K562 (cell line): Measurements from ENCODE around the gene ALDH5A1. TPM values are rescaled to one million over a fixed set of nuclear protein-coding genes. Genes with fewer than 3 reads are reported as not detected.
A peak's percentile ranks its signal among the peaks of the same experiment; 100 is the strongest.

Experiments used
- BDP1 ChIP-seq: IDR thresholded peaks from 3 replicates; pipeline ENCODE4 v1.6.1; 2011; ENCODE audit not compliant: insufficient read length, insufficient read depth
- CEBPB ChIP-seq: fragments of 450-650 bp; IDR thresholded peaks from 2 replicates; pipeline ENCODE4 v1.6.1; 2016; ENCODE audit warnings: missing genetic modification characterization, missing compliant biosample characterization
- CHD2 ChIP-seq: IDR thresholded peaks from 2 replicates; pipeline ENCODE4 v1.6.1; 2011; ENCODE audit warnings: low read depth, low read length
- EZH2 ChIP-seq: IDR thresholded peaks from 2 replicates; pipeline ENCODE4 v1.6.1; 2012; ENCODE audit warnings: low read depth, mild to moderate bottlenecking, inconsistent platforms, low read length, borderline replicate concordance
- FIP1L1 ChIP-seq: fragments of 200-400 bp; formaldehyde crosslinking; IDR thresholded peaks from 2 replicates; pipeline ENCODE4 v1.6.1; 2018; ENCODE audit warnings: mild to moderate bottlenecking, low read depth, low read length; ENCODE audit not compliant: poor library complexity, severe bottlenecking
- GTF2F1 ChIP-seq: IDR thresholded peaks from 2 replicates; pipeline ENCODE4 v1.6.1; 2011; ENCODE audit warnings: low read depth, low read length, improper control_type of control experiment
- HDAC6 ChIP-seq: IDR thresholded peaks from 2 replicates; pipeline ENCODE4 v1.6.1; 2012; ENCODE audit warnings: low read depth, mild to moderate bottlenecking, control low read depth, inconsistent platforms, low read length, moderate library complexity
- HDGF ChIP-seq: fragments of 450-650 bp; IDR thresholded peaks from 2 replicates; pipeline ENCODE4 v1.6.1; 2016
- KAT8 ChIP-seq: fragments of 450-650 bp; IDR thresholded peaks from 2 replicates; pipeline ENCODE4 v1.6.1; 2016; ENCODE audit warnings: low read depth, mild to moderate bottlenecking
- KLF10 ChIP-seq: fragments of 250-450 bp; sonication (Bioruptor Pico); IDR thresholded peaks from 2 replicates; pipeline ENCODE4 v1.6.1; 2021; ENCODE audit warnings: matching md5 sums
- MAFF ChIP-seq: IDR thresholded peaks from 2 replicates; pipeline ENCODE4 v1.6.1; 2012; ENCODE audit warnings: low read length, improper control_type of control experiment
- NCOA1 ChIP-seq: fragments of 450-650 bp; IDR thresholded peaks from 2 replicates; pipeline ENCODE4 v1.6.1; 2016; ENCODE audit warnings: low read depth
- NFRKB ChIP-seq: fragments of 450-650 bp; IDR thresholded peaks from 2 replicates; pipeline ENCODE4 v1.6.1; 2016; ENCODE audit warnings: low read depth
- NONO ChIP-seq, 2 experiments: fragments of 200-400 bp in 1 of 2; fragments of 450-650 bp in 1 of 2; formaldehyde crosslinking in 1 of 2; IDR thresholded peaks; 2 replicates each; pipeline ENCODE4 v1.6.1; 2017; ENCODE audit warnings: low read depth in 2 of 2, mild to moderate bottlenecking in 2 of 2, moderate library complexity in 2 of 2, low read length in 1 of 2
- NR2C2 ChIP-seq, 2 experiments: fragments of 200-800 bp in 1 of 2; sonication (Bioruptor generic) in 1 of 2; sonication (generic) in 1 of 2; formaldehyde crosslinking in 1 of 2; IDR thresholded peaks; 2 replicates each; pipeline versions ENCODE4 v1.6.1 to v1.8.0; 2016 to 2022; ENCODE audit warnings: mild to moderate bottlenecking in 1 of 2, missing compliant biosample characterization in 1 of 2, missing genetic modification characterization in 1 of 2, missing genetic modification reagents in 1 of 2
- OTX1 ChIP-seq: fragments of 450-650 bp; formaldehyde crosslinking; IDR thresholded peaks from 2 replicates; pipeline ENCODE4 v1.4.0; 2022; ENCODE audit warnings: mild to moderate bottlenecking
- PYGO2 ChIP-seq: fragments of 450-650 bp; IDR thresholded peaks from 2 replicates; pipeline ENCODE4 v1.6.1; 2016; ENCODE audit warnings: mild to moderate bottlenecking, missing genetic modification characterization, moderate library complexity, missing compliant biosample characterization
- RBBP5 ChIP-seq: fragments of 200-600 bp; sonication (generic); IDR thresholded peaks from 2 replicates; pipeline ENCODE4 v1.6.1; 2012; ENCODE audit warnings: borderline replicate concordance, mild to moderate bottlenecking, low read length, control low read depth, inconsistent platforms; ENCODE audit not compliant: insufficient read depth, poor library complexity, severe bottlenecking
- RBFOX2 ChIP-seq: fragments of 200-400 bp; formaldehyde crosslinking; IDR thresholded peaks from 2 replicates; pipeline ENCODE4 v1.6.1; 2017; ENCODE audit warnings: low read depth, mild to moderate bottlenecking, low read length, moderate library complexity
- SRSF7 ChIP-seq: fragments of 200-400 bp; formaldehyde crosslinking; optimal IDR thresholded peaks from 2 replicates; pipeline ENCODE3; 2017; ENCODE audit warnings: mild to moderate bottlenecking, low read depth, low read length
- TFAM ChIP-seq: fragments of 250-450 bp; sonication (Bioruptor Pico); conservative IDR thresholded peaks from 2 replicates; pipeline ENCODE4 v1.5.0; 2021; ENCODE audit warnings: mild to moderate bottlenecking, moderate library complexity
- ZNF124 ChIP-seq: sonication (generic); formaldehyde crosslinking; IDR thresholded peaks from 2 replicates; pipeline ENCODE4 v1.8.1; 2022; ENCODE audit warnings: missing genetic modification reagents
- ZNF239 ChIP-seq: fragments of 250-450 bp; sonication (Bioruptor Pico); IDR thresholded peaks from 2 replicates; pipeline ENCODE4 v1.4.0; 2020; ENCODE audit warnings: mild to moderate bottlenecking
- ZNF717 ChIP-seq: fragments of 250-450 bp; sonication (Bioruptor Pico); IDR thresholded peaks from 2 replicates; pipeline ENCODE4 v1.5.0; 2021
- ZNF77 ChIP-seq: fragments of 250-450 bp; sonication (Bioruptor Pico); IDR thresholded peaks from 2 replicates; pipeline ENCODE4 v1.5.0; 2020
- polyA plus RNA-seq, 8 experiments: library from polyadenylated mRNA; depleted of rRNA in 4 of 8; stranded (reverse) in 5 of 8; unstranded in 3 of 8; fragments of >200 nt; fragmentation: Nextera tagmentation in 2 of 8; fragmentation: Illumina TruSeq in 1 of 8; extraction: Ambion mirVana in 2 of 8; extraction: Trizol in 1 of 8; gene quantifications; 2 replicates each; pipeline versions ENCODE4 v1.2.1 to v1.2.3, GENCODE V29; 2011 to 2014; ENCODE audit warnings: inconsistent platforms in 1 of 8, missing spikeins in 1 of 8
- total RNA-seq, 7 experiments: library from RNA; depleted of rRNA in 6 of 7; stranded (reverse); fragments of >200 nt in 6 of 7; fragmentation: Illumina TruSeq in 2 of 7; extraction: Trizol in 2 of 7; gene quantifications; 2 replicates each; pipeline versions ENCODE4 v1.2.1 to v1.2.3, GENCODE V29; 2011 to 2021; ENCODE audit warnings: low replicate concordance in 1 of 7
- TF ChIP-seq, protein P1 (sequence below): fragments of 250-450 bp; sonication (Bioruptor Pico); IDR thresholded peaks from 2 replicates; pipeline ENCODE4 v1.5.0; 2020; ENCODE audit warnings: mild to moderate bottlenecking
- TF ChIP-seq, protein P2 (sequence below): fragments of 200-800 bp; sonication (Bioruptor generic); IDR thresholded peaks from 2 replicates; pipeline ENCODE4 v1.6.1; 2017; ENCODE audit warnings: missing genetic modification characterization, missing compliant biosample characterization
- TF ChIP-seq, protein P3 (sequence below): fragments of 250-450 bp; sonication (Bioruptor Pico); IDR thresholded peaks from 2 replicates; pipeline ENCODE4 v1.8.0; 2022; ENCODE audit warnings: moderate library complexity, mild to moderate bottlenecking, inconsistent platforms

ALDH5A1 gene
- total and polyA plus RNA-seq, 9 of the 15 experiments (the other 6 are each of a cell fraction or from before 2014, with no cell fraction given), result 2.2 to 19.7 (median 9.5) TPM

DNA sequence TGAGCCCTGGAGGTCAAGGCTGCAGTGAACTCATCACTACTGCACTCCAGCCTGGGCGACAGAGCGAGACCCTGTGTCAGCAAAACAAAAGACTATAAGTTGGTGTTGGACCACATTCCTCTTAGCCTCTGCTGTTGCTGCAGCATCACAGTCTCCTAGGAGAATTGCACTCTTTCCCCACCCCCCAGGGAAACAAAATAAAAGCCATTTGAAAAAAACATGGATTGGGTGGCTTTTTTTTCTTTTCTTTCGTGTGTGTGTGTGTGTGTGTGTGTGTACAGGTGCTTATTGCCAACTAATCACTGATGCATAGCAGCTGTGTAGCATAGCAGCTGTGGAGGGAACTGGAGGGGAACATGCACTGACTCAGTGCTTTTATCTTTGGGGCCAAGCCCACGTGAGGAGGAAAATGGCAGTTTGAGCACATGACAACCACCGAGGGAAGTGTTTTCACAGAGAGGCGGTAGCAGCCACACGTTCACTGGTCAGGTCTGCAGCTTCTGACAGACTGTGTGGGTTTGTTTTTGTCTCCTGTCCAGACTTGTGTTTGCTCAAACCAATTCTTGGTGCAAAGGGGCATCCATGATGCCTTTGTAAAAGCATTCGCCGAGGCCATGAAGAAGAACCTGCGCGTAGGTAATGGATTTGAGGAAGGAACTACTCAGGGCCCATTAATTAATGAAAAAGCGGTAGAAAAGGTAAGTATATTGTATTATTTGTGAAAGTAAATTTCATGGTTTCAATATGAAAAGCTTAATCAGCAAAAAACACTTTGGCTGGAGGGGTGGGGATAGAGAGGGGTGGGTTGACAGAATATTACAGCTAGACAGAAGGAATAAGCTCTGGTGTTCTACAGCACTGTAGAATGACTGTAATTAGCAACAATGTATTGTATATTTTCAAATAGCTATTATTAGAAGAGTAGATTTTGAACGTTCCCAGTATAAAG, 27.7 kb downstream of the ALDH5A1 start (continued):
- TF ChIP-seq BDP1, result no peak
- TF ChIP-seq TFAM (CRISPR knock-in tag), result no peak
- TF ChIP-seq NCOA1, result no peak
- no peak for TF ChIP-seq NFRKB
- peak; percentile 53; the same call in 1 of the 2 replicates for TF ChIP-seq OTX1
- TF ChIP-seq KAT8, result no peak
- TF ChIP-seq, protein P1, sequence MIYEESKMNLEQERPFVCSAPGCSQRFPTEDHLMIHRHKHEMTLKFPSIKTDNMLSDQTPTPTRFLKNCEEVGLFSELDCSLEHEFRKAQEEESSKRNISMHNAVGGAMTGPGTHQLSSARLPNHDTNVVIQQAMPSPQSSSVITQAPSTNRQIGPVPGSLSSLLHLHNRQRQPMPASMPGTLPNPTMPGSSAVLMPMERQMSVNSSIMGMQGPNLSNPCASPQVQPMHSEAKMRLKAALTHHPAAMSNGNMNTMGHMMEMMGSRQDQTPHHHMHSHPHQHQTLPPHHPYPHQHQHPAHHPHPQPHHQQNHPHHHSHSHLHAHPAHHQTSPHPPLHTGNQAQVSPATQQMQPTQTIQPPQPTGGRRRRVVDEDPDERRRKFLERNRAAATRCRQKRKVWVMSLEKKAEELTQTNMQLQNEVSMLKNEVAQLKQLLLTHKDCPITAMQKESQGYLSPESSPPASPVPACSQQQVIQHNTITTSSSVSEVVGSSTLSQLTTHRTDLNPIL (CRISPR knock-in tag), result no peak
- no peak for TF ChIP-seq ZNF124 (CRISPR knock-in tag)
- no peak for TF ChIP-seq EZH2
- TF ChIP-seq NONO (IDR thresholded peaks at IDR 0.05; ENCODE audit: low read depth in 2 of 2, low read length in 1 of 2), result no peak
- TF ChIP-seq RBBP5, result no peak
- no peak for TF ChIP-seq KLF10 (CRISPR knock-in tag)
- no peak for TF ChIP-seq NR2C2 (CRISPR knock-in tag; IDR thresholded peaks at IDR 0.05)
- TF ChIP-seq NR2C2 (tag; IDR thresholded peaks at IDR 0.05), result no peak
- 0 out of 2 replicates have a peak, but pooled peaks have one; percentile 55 for TF ChIP-seq PYGO2 (tag)
- TF ChIP-seq FIP1L1, result no peak
- no peak for TF ChIP-seq HDGF
- no peak for TF ChIP-seq ZNF717
- TF ChIP-seq CHD2, result no peak
- no peak for TF ChIP-seq CEBPB (tag)
- peak; percentile 52 for TF ChIP-seq ZNF239 (CRISPR knock-in tag)
- TF ChIP-seq ZNF77 (CRISPR knock-in tag), result no peak
- TF ChIP-seq GTF2F1, result no peak
- TF ChIP-seq HDAC6, result no peak
- TF ChIP-seq SRSF7, result no peak
- TF ChIP-seq, protein P2, sequence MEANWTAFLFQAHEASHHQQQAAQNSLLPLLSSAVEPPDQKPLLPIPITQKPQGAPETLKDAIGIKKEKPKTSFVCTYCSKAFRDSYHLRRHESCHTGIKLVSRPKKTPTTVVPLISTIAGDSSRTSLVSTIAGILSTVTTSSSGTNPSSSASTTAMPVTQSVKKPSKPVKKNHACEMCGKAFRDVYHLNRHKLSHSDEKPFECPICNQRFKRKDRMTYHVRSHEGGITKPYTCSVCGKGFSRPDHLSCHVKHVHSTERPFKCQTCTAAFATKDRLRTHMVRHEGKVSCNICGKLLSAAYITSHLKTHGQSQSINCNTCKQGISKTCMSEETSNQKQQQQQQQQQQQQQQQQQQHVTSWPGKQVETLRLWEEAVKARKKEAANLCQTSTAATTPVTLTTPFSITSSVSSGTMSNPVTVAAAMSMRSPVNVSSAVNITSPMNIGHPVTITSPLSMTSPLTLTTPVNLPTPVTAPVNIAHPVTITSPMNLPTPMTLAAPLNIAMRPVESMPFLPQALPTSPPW (CRISPR knock-in tag), result peak; percentile 26
- TF ChIP-seq MAFF, result peak; percentile 74
- TF ChIP-seq, protein P3, sequence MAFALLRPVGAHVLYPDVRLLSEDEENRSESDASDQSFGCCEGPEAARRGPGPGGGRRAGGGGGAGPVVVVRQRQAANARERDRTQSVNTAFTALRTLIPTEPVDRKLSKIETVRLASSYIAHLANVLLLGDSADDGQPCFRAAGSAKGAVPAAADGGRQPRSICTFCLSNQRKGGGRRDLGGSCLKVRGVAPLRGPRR (CRISPR knock-in tag), result peak; percentile 62; the same call in 1 of the 2 replicates
- TF ChIP-seq RBFOX2, result no peak
